Hematopoietic multipotent progenitor cell (in vitro differentiated cells): ENCODE measurements around the gene NXF1. TPM values are rescaled to one million over a fixed set of nuclear protein-coding genes. Genes with fewer than 3 reads are reported as not detected.
"Not testable (repeated sequence)": the region's sequence is repeated elsewhere in the genome, so short reads cannot be mapped to it uniquely, and the experiment has no call there.

Experiments used
- DNase-seq, 3 donors: peaks; one replicate each; pipeline ENCODE4 v3.0.0-alpha.2; 2011 to 2015; ENCODE audit warnings: low read depth in 2 of 3, low spot score in 2 of 3
- total RNA-seq: library from RNA; depleted of rRNA; stranded (reverse); fragments of >200 nt; gene quantifications from one replicate; pipeline ENCODE4 v1.2.3, GENCODE V29; 2012

Gene NXF1
- 62.2 TPM for total RNA-seq

- peak; percentile 94 to 99 (median 96) for DNase-seq
Measured at GRCh38 chr11:62805076-62805892, at the start of gene NXF1. NXF1 (minus strand) TSS chr11:62805440; CDS start chr11:62805356, 84 bp downstream.

DNA sequence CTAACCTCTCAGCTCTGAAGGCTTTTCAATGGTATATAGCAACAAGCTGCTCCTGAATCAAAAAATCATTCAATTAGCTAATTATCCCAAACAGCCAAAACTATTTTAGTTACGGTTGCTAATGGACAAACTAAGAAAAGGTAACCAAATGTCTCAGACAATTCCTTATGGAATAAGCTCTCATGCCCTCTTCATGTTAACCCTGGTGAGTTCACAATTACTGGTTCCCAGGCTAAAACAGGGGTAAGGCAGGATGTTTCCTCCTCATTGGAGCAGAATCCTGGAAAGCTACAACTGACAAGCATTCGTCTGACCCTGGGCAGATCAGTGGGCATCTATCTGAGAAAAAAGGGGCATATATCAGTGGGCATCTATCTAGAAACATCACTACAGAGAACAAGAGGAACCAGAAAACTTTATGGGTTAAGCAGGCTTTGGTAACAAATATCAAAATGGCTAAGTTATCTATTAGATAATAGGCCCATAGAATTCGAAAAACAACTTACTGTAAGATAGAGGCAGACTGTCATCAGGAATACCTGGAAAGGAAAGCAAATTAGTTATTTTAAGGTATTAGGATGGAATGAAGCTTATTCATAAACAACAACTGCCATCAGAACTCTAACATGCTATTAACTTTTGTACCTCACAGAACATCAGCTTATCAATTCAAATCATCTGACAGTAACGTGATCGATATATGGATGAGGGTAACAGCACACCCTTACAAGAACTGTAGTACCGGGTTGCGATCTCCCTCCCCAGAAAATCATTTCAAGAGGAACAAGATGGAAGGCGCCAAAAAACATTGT is 49.0 kb upstream of the NXF1 start:
- DNase-seq, result no peak

DNA sequence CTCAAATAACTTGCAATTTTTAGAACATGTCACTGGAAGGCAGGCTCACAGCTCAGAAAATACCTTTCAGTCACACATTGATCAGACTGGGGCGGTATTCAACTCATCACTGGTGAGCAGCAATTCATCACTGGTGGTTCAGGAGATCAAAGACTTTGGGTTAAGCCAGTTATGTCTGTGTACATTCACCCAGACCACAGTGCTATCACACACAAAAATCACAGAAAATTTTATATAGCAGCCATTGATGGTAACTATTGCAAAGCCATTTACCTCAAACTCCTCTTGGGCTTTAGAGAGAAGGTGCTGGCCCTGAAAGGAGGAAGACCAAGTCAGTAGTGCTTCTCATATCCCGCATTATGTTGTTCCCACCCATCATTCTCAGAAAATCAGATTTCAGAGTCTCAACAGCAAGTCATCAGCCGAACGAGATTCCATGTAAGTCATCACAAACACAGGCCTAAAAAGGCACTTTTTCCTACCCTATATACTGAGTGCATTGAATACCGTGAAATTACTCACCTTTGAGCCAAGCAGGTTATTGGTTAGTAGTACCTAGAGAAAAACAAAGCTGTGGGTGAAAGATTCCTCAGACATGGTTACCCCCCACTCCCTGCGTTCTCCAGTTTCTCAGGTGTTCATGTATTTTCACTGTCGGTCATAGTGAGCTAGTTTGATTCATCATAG is 48.2 kb upstream of the NXF1 start:
- DNase-seq, result no peak

- DNase-seq, result no peak
Measured at GRCh38 chr11:62852523-62853188, 47.4 kb upstream of the NXF1 start.

DNA sequence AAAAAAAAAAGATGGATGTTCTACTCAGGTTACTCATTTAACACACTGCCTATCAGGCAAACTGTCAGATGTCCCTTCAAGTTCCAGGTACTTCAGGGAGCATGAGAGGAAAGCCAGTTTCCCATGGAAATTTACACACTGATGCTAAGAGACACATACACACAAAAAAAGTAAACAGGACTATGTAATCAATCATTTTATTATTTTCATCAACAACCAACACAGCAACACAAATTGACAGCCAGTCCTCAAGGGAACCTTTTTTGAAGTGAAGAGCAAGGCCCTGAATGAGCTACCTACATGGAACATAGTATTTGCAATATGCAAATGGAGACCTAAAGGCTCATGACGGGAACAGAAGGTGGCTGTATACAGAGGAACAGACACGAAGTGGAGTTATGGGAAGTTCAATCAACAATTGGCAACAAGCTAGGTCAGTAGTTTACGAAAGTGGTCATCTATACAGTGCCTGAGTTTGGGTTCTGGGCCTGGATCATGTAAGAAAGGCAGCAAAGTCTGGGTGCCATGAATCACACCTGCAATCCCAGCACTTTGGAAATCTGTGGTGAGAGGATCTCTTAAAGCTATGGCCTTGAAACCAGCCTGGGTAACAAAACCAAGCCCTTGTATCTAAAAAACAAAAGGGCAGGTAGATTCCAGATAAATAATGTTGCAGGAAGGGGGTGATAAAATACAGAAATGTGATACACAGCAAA is 46.7 kb upstream of the NXF1 start:
- DNase-seq, result no peak

DNA sequence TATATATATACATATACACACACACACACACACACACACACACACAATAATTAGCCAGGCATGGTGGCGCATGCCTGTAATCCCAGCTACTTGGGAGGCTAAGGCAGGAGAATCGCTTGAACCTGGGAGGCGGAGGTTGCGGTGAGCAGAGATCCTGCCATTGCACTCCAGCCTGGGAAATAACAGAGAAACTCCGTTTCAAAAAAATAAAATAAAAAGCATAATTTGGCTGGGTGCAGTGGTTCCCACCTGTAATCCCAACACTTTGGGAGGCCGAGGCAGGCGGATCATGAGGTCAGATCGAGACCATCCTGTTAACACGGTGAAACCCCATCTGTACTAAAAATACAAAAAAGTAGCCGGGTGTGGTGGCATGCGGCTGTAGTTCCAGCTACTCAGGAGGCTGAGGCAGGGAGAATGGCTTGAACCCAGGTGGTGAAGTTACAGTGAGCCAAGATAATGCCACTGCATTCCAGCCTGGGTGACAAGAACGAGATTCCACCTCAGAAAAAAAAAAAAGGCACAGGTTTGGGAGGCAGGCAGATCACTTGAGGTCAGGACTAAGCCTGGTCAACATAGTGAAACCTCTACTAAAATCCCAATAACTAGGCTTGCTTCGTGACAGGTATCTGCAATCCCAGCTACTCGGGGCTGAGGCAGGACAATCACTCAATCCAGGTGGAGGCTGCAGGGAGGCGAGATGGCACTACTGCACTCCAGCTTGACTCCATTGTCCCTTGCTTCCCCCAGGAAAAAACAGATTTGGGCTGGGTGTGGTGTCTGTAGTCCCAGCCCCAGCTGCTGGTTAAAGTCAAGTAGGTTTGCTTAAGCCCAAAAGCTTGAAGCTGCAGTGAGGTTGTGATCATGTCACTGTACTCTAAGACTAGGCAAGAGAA is 45.9 kb upstream of the NXF1 start:
- DNase-seq, result no peak

GRCh38 chr11:62847767-62848314 is 42.6 kb upstream of the NXF1 start:
- DNase-seq, result no peak

GRCh38 chr11:62846177-62846576 is 40.9 kb upstream of the NXF1 start:
- DNase-seq, result no peak

- no peak for DNase-seq
Measured at GRCh38 chr11:62844154-62844553, 38.9 kb upstream of the NXF1 start.

- no peak for DNase-seq
Measured at GRCh38 chr11:62843466-62843865, 38.2 kb upstream of the NXF1 start.

- not testable (repeated sequence) for DNase-seq
Measured at GRCh38 chr11:62842891-62843290, 37.7 kb upstream of the NXF1 start.

DNA sequence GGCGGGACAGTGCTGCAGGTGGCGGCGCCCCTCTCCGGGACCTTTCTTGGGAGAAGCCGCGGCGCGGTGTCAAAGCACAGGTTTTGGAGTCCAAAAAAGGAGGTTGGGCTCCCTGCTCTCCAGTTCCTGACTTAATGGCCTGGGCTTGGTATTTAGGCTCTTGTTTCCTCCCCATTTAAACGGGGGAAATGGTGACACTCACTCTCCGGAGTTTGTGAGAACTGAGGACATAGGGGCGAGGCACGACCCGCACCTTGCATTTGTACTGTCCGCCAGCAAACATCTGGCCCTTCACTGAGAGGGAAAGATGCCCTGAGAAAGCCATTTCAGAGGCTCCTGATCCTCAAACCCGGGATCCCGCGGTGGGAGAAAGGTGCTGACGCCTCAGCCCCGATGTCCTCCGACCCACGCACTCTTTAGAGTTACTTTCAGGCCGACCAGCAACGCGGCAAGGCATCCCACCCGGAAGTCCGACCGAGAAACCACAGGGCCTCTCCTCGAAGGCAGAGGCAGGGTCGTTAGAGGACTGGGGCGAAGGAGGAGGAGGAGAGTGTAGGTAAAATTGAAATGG is 37.0 kb upstream of the NXF1 start:
- peak in 2 of 3 donors; percentile 27 to 40 for DNase-seq

DNA sequence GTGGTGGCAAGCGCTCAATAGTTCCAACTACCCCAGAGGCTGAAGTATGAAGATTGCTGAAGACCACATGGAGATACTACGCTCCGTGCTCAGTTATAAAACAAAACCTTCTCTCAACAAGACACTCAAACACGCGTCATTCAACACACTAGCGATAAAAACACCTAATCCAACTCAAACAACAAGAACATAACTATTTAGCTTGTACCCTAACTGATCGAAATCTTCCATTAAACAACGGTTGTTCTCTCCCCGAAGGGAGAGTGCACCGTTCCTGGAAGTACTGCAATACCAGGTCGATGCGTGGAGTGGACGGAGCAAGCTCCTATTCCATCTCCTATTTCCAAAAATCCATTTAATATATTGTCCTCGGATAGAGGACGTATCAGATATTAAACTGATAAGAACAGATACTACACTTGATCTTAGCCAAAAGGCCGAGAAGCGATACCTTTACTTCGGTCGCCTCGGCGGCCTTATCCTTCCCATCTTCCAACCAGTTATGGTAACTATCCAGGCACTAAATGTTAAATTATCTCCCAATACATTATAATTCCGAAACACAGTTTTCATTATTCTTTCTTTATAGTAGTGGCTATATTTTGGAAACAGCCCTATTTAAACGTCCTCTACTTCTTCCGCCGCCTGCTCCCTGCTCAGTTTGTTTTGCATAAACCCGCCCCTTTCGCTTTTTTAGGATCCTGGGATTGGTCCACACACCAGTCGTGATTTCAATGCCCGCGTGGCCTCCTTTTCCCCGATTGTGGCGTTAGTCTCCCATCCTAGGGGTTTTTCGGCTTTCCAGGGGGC is 36.3 kb upstream of the NXF1 start:
- DNase-seq, result peak; percentile 85 to 97 (median 87)

GRCh38 chr11:62840721-62841360 is 35.6 kb upstream of the NXF1 start:
- DNase-seq, result not testable (repeated sequence)

GRCh38 chr11:62839050-62839945 is 34.1 kb upstream of the NXF1 start, which contains the start of gene WDR74:
WDR74 (minus strand) TSS chr11:62839590; CDS start chr11:62839570, 20 bp downstream.
- DNase-seq, result peak; percentile 85 to 97 (median 93)

GRCh38 chr11:62835336-62835735 is 30.1 kb upstream of the NXF1 start:
- no peak for DNase-seq
